HepG2 (cell line): ENCODE data around the gene CNTN5. TPM values are rescaled to one million over a fixed set of nuclear protein-coding genes. Genes with fewer than 3 reads are reported as not detected.

Experiments used
- ATAC-seq: fragments of 200-7000 bp; cut with Tn5 transposase; 3 replicates; pipeline ENCODE4 v1.9.1; 2020; ENCODE audit warnings: mild to moderate bottlenecking, moderate library complexity
- BruUV-seq: library from RNA; stranded (reverse); fragments of 400-500 nt; replicated peaks from 2 replicates; lab custom pipeline; 2021; lab: Mats Ljungman, UMichigan
- CTCF ChIA-PET: fragments of 300-600 bp; formaldehyde crosslinking; extraction: SDS; loops from one replicate; lab custom pipeline; 2021; ENCODE audit warnings: low total read pairs, inconsistent platforms, low intra/inter-chr PET ratio; lab: Yijun Ruan, JAX
- POLR2A ChIA-PET: fragments of 350-600 bp; sonication (Branson Sonifier 250); formaldehyde crosslinking; loops from one replicate; lab custom pipeline; 2020; ENCODE audit warnings: antibody characterized with exemption, inconsistent platforms; lab: Yijun Ruan, JAX
- DNase-seq: peaks from one replicate; pipeline ENCODE4 v3.0.0-alpha.2; 2015; ENCODE audit warnings: low spot score
- FAIRE-seq: peaks from 3 replicates; lab custom pipeline; 2011; peaks lifted over from hg19 to GRCh38; lab: Jason Lieb, UNC
- H2AFZ ChIP-seq: one replicate; pipeline ENCODE4 v1.6.1; 2011; ENCODE audit warnings: low read length, inconsistent platforms
- H3K27ac ChIP-seq: fragments of 300-600 bp; 3 replicates; pipeline ENCODE4 v1.8.0; 2011; ENCODE audit warnings: mixed run types, mild to moderate bottlenecking, mixed read lengths, low read length, inconsistent platforms; ENCODE audit not compliant: insufficient read depth; ENCODE audit errors: extremely low read length
- H3K27me3 ChIP-seq, 2 experiments: fragments of 200-600 bp in 1 of 2; 2 replicates in 1 of 2; 3 replicates in 1 of 2; pipeline versions ENCODE4 v1.6.0 to v1.8.0; 2011; ENCODE audit warnings: low read length in 2 of 2, mild to moderate bottlenecking in 2 of 2, moderate library complexity in 2 of 2, inconsistent platforms in 1 of 2; ENCODE audit not compliant: insufficient read depth in 2 of 2, control insufficient read depth in 1 of 2
- H3K36me3 ChIP-seq, 2 experiments: fragments of 200-600 bp in 1 of 2; replicated peaks in 1 of 2; 2 replicates in 1 of 2; 3 replicates in 1 of 2; pipeline versions ENCODE4 v1.5.1 to v1.8.0; 2011; ENCODE audit warnings: low read length in 2 of 2, inconsistent platforms in 1 of 2; ENCODE audit not compliant: insufficient read depth in 2 of 2, control insufficient read depth in 1 of 2
- H3K4me1 ChIP-seq: 2 replicates; pipeline ENCODE4 v1.5.1; 2012; ENCODE audit warnings: low read length, inconsistent platforms; ENCODE audit not compliant: insufficient read depth
- H3K4me2 ChIP-seq: 2 replicates; pipeline ENCODE4 v1.6.0; 2011; ENCODE audit warnings: low read depth, low read length, inconsistent platforms
- H3K4me3 ChIP-seq, 3 experiments: fragments of 200-600 bp in 1 of 3; sonication (generic), shearing (Covaris generic) in 1 of 3; replicated peaks in 1 of 3; 2 replicates each; pipeline ENCODE4 v1.5.1; 2011 to 2016; ENCODE audit warnings: low read length in 3 of 3, inconsistent platforms in 2 of 3, low read depth in 2 of 3, mild to moderate bottlenecking in 2 of 3, control low read depth in 1 of 3, mixed read lengths in 1 of 3; ENCODE audit not compliant: insufficient read depth in 1 of 3
- H3K79me2 ChIP-seq: one replicate; pipeline ENCODE4 v1.6.1; 2011; ENCODE audit warnings: low read length, inconsistent platforms; ENCODE audit not compliant: insufficient read depth
- H3K9ac ChIP-seq: 2 replicates; pipeline ENCODE4 v1.6.0; 2011; ENCODE audit warnings: mild to moderate bottlenecking, low read depth, low read length, inconsistent platforms; ENCODE audit not compliant: insufficient read depth
- H3K9me3 ChIP-seq: 2 replicates; pipeline ENCODE4 v1.5.1; 2012; ENCODE audit warnings: mild to moderate bottlenecking, low read length
- H4K20me1 ChIP-seq: 2 replicates; pipeline ENCODE4 v1.6.0; 2011; ENCODE audit warnings: inconsistent platforms, mild to moderate bottlenecking, low read length, moderate library complexity; ENCODE audit not compliant: insufficient read depth
- ATF2 ChIP-seq: sonication (generic); formaldehyde crosslinking; IDR thresholded peaks from 2 replicates; pipeline ENCODE4 v1.4.0; 2020; ENCODE audit warnings: missing genetic modification reagents
- CERS6 ChIP-seq: sonication (generic); formaldehyde crosslinking; IDR thresholded peaks from 2 replicates; pipeline ENCODE4 v1.5.0; 2020; ENCODE audit warnings: missing genetic modification reagents
- E2F5 ChIP-seq: sonication (generic); formaldehyde crosslinking; conservative IDR thresholded peaks from 2 replicates; pipeline ENCODE4 v1.4.0; 2020; ENCODE audit warnings: missing genetic modification reagents
- FOXJ3 ChIP-seq: sonication (generic); formaldehyde crosslinking; IDR thresholded peaks from 2 replicates; pipeline ENCODE4 v1.4.0; 2020; ENCODE audit warnings: missing genetic modification reagents, mild to moderate bottlenecking, borderline replicate concordance
- GATAD2A ChIP-seq: IDR thresholded peaks from 2 replicates; pipeline ENCODE4 v1.6.1; 2016
- HINFP ChIP-seq: sonication (generic); formaldehyde crosslinking; IDR thresholded peaks from 2 replicates; pipeline ENCODE4 v1.4.0; 2020; ENCODE audit warnings: low read depth, mild to moderate bottlenecking, missing genetic modification reagents
- HNRNPH1 ChIP-seq: fragments of 200-400 bp; formaldehyde crosslinking; optimal IDR thresholded peaks from 2 replicates; pipeline ENCODE3; 2017; ENCODE audit warnings: mild to moderate bottlenecking, low read depth, low read length
- KDM4B ChIP-seq: sonication (generic); formaldehyde crosslinking; IDR thresholded peaks from 2 replicates; pipeline ENCODE4 v1.4.0; 2020; ENCODE audit warnings: missing genetic modification reagents
- PHF21A ChIP-seq: sonication (generic); formaldehyde crosslinking; IDR thresholded peaks from 2 replicates; pipeline ENCODE4 v1.5.0; 2020; ENCODE audit warnings: mild to moderate bottlenecking, missing genetic modification reagents
- U2AF2 ChIP-seq: fragments of 200-400 bp; formaldehyde crosslinking; IDR thresholded peaks from 2 replicates; pipeline ENCODE4 v1.6.1; 2017; ENCODE audit warnings: low read depth, mild to moderate bottlenecking, low read length
- ZNF232 ChIP-seq: sonication (generic); formaldehyde crosslinking; IDR thresholded peaks from 2 replicates; pipeline ENCODE4 v1.4.0; 2020; ENCODE audit warnings: missing genetic modification reagents, borderline replicate concordance
- ZNF253 ChIP-seq: sonication (generic); formaldehyde crosslinking; IDR thresholded peaks from 2 replicates; pipeline ENCODE4 v1.8.0; 2022; ENCODE audit warnings: mild to moderate bottlenecking, missing genetic modification reagents, borderline replicate concordance
- ZNF446 ChIP-seq: sonication (generic); formaldehyde crosslinking; IDR thresholded peaks from 2 replicates; pipeline ENCODE4 v1.5.0; 2020; ENCODE audit warnings: mild to moderate bottlenecking, missing genetic modification reagents
- ZNF451 ChIP-seq: sonication (generic); formaldehyde crosslinking; IDR thresholded peaks from 2 replicates; pipeline ENCODE4 v1.5.0; 2020; ENCODE audit warnings: mild to moderate bottlenecking, missing genetic modification reagents
- ZNF740 ChIP-seq: sonication (generic); formaldehyde crosslinking; IDR thresholded peaks from 2 replicates; pipeline ENCODE4 v1.4.0; 2020; ENCODE audit warnings: missing genetic modification reagents
- WGBS: methylation state at CpG from one replicate; pipeline ENCODE4 v1.1.6; 2017; ENCODE audit warnings: low lambda C conversion rate; 5-methylcytosine and 5-hydroxymethylcytosine counted together
- in situ Hi-C: cut with HindIII; loops from 2 replicates; pipeline ENCODE4 v1.10.0; 2017; ENCODE audit warnings: low pct_unique_long_range_greater_than_20kb; ENCODE audit not compliant: extremely low pct_ligation_motif_present
- intact Hi-C: fragments of 100-400 bp; cut with micrococcal nuclease; formaldehyde crosslinking; loops from one replicate; pipeline ENCODE4 v1.10.0; 2022; ENCODE audit not compliant: unreplicated experiment
- polyA plus RNA-seq, 8 experiments: library from polyadenylated mRNA; depleted of rRNA in 3 of 8; stranded (reverse) in 7 of 8; unstranded in 1 of 8; fragments of >200 nt; fragmentation: Illumina TruSeq in 4 of 8; extraction: Trizol in 4 of 8; gene quantifications; 2 replicates each; pipeline versions ENCODE4 v1.2.1 to v1.2.3, GENCODE V29; 2011 to 2016; ENCODE audit warnings: low read depth in 4 of 8, missing spikeins in 1 of 8, mixed read lengths in 1 of 8; ENCODE audit not compliant: insufficient read depth in 1 of 8
- total RNA-seq, 5 experiments: library from RNA; depleted of rRNA; stranded (reverse); fragments of >200 nt; fragmentation: Illumina TruSeq; extraction: Trizol; gene quantifications; 2 replicates each; pipeline ENCODE4 v1.2.3, GENCODE V29; 2016; ENCODE audit warnings: low read depth in 1 of 5
- TF ChIP-seq, protein P1 (sequence below): sonication (generic); formaldehyde crosslinking; IDR thresholded peaks from 2 replicates; pipeline ENCODE4 v1.8.1; 2023; ENCODE audit warnings: mild to moderate bottlenecking, missing genetic modification reagents
- TF ChIP-seq, protein P2 (sequence below): sonication (generic); formaldehyde crosslinking; IDR thresholded peaks from 2 replicates; pipeline ENCODE4 v1.5.0; 2020; ENCODE audit warnings: missing genetic modification reagents

CNTN5 gene
- total and polyA plus RNA-seq, 2 of the 13 experiments (the other 11 are each of a cell fraction or from before 2014, with no cell fraction given) = not detected

DNA sequence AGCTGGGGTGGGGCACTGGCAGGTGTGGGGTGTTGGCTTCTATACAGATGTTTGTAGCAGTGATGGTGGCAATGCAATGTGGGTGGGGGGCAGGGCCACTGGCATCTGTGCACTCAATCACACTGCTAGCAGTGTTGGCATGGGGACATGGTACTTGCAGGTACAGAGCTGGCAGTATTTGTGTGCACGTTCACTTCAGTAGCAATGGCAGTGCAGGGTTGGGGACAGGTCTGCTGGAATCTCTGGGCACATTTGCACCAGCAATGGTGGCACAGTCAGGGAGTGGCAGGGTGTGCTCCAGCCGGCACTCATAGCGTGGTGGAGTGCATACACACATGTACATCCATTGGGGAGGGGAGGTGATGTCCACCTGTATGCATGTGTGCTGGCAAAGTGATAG is 775.2 kb downstream of the CNTN5 start (continued):
- no peak for TF ChIP-seq E2F5 (CRISPR knock-in tag)
- TF ChIP-seq KDM4B (CRISPR knock-in tag) = no peak
- TF ChIP-seq HNRNPH1 = no peak
- TF ChIP-seq HINFP = no peak
- TF ChIP-seq PHF21A = no peak

DNA sequence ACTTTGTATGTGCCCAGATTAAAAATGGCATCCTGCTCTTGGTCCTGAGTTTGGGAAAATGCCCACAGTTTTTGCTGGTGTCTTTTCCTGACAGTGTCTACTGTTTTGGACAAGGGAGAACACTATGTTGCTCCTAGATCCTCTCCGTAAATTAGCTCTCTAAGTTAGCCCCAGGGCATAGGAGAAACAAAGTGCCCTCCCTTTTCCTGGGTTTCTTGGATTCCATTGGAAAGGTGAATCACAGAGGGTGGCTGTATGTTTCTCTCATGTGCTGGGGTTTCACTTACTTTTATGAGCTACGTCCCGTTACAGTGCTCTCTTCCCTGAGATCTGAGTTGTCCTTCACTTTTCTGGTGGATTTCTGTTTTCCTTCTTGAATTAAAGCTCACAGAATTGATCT is 782.8 kb downstream of the CNTN5 start:
- in situ Hi-C loops (no loop called here), intact Hi-C loops (no loop called here)
- H3K79me2 ChIP-seq = no peaks in the 10 kb centered on the region
- no TSS peak for BruUV-seq
- no peaks in the 10 kb centered on the region for H3K27me3 ChIP-seq
- no peaks in the 10 kb centered on the region for H4K20me1 ChIP-seq
- H3K9me3 ChIP-seq = 0 out of 2 replicates have a peak, but pooled peaks cover 9% of the 10 kb centered on the region
- ATAC-seq (no peak), FAIRE-seq (no peak), DNase-seq (no peak)
- H3K36me3 ChIP-seq = no peaks in the 10 kb centered on the region
- 13% methylated on average over 3 of the region's 3 CpGs for WGBS
- no peak overlapping the region for H3K27ac ChIP-seq
- H3K4me2 ChIP-seq = no peak overlapping the region
- H3K4me3 ChIP-seq = no peak overlapping the region
- no peak overlapping the region for H2AFZ ChIP-seq
- ChIA-PET CTCF (no interaction called here), POLR2A (no interaction called here)
- no peak overlapping the region for H3K9ac ChIP-seq
- no peaks in the 10 kb centered on the region for H3K4me1 ChIP-seq
- TF ChIP-seq, protein P1, sequence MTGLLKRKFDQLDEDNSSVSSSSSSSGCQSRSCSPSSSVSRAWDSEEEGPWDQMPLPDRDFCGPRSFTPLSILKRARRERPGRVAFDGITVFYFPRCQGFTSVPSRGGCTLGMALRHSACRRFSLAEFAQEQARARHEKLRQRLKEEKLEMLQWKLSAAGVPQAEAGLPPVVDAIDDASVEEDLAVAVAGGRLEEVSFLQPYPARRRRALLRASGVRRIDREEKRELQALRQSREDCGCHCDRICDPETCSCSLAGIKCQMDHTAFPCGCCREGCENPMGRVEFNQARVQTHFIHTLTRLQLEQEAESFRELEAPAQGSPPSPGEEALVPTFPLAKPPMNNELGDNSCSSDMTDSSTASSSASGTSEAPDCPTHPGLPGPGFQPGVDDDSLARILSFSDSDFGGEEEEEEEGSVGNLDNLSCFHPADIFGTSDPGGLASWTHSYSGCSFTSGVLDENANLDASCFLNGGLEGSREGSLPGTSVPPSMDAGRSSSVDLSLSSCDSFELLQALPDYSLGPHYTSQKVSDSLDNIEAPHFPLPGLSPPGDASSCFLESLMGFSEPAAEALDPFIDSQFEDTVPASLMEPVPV = no peak
- TF ChIP-seq FOXJ3 (no peak), CERS6 (CRISPR knock-in tag) (no peak), ATF2 (CRISPR knock-in tag) (no peak), GATAD2A (CRISPR knock-in tag) (no peak), U2AF2 (no peak), ZNF740 (CRISPR knock-in tag) (no peak), ZNF232 (CRISPR knock-in tag) (no peak), ZNF451 (CRISPR knock-in tag) (no peak), ZNF253 (CRISPR knock-in tag) (no peak), ZNF446 (CRISPR knock-in tag) (no peak)
- TF ChIP-seq, protein P2, sequence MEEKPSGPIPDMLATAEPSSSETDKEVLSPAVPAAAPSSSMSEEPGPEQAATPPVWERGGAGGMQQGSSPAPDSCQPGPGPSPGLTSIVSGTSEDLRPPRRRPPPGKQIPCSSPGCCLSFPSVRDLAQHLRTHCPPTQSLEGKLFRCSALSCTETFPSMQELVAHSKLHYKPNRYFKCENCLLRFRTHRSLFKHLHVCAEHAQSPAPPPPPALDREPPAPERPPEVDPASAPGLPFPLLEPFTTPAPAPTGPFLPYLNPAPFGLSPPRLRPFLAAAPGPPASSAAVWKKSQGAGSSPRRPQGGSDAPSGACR (CRISPR knock-in tag) = no peak
